NCI-H1694 treated with DMSO at 0.1 percent for 48 hours (cell line): ENCODE results near the gene MLX.
"Not testable (repeated sequence)": the region's sequence is repeated elsewhere in the genome, so short reads cannot be mapped to it uniquely, and the experiment has no call there.

Experiments used
- DNase-seq: peaks from one replicate; lab custom pipeline; 2025; lab: John Stamatoyannopoulos, UW

MLX gene

GRCh38 chr17:42536372-42537155, 30.3 kb upstream of the MLX start:
- DNase-seq: peak; percentile 67

- no peak for DNase-seq
Measured at GRCh38 chr17:42537156-42537805, 29.6 kb upstream of the MLX start.

GRCh38 chr17:42537826-42538451, 29.0 kb upstream of the MLX start:
- DNase-seq: no peak

GRCh38 chr17:42538482-42538881, 28.4 kb upstream of the MLX start:
- no peak for DNase-seq

- DNase-seq: not testable (repeated sequence)
Measured at GRCh38 chr17:42540558-42540957, 26.3 kb upstream of the MLX start.

- no peak for DNase-seq
Measured at GRCh38 chr17:42541041-42541833, 25.7 kb upstream of the MLX start.

GRCh38 chr17:42543190-42544079, 23.5 kb upstream of the MLX start:
- DNase-seq: no peak

GRCh38 chr17:42544874-42545283, 22.0 kb upstream of the MLX start:
- no peak for DNase-seq

- not testable (repeated sequence) for DNase-seq
Measured at GRCh38 chr17:42545755-42546505, 21.0 kb upstream of the MLX start.

GRCh38 chr17:42547001-42547461, 19.9 kb upstream of the MLX start:
- DNase-seq: no peak

GRCh38 chr17:42547698-42548069, 19.2 kb upstream of the MLX start:
- no peak for DNase-seq

- DNase-seq: no peak
Measured at GRCh38 chr17:42548070-42548837, 18.6 kb upstream of the MLX start.

GRCh38 chr17:42548993-42549755, 17.7 kb upstream of the MLX start:
- no peak for DNase-seq

- DNase-seq: not testable (repeated sequence)
Measured at GRCh38 chr17:42552736-42553135, 14.2 kb upstream of the MLX start, which contains the start of gene HSD17B1. HSD17B1 (plus strand) TSS chr17:42552923; CDS start chr17:42552934, 11 bp downstream.

GRCh38 chr17:42553161-42553818, 13.6 kb upstream of the MLX start:
- no peak for DNase-seq

- DNase-seq: no peak
Measured at GRCh38 chr17:42553866-42554249, 13.0 kb upstream of the MLX start.

GRCh38 chr17:42554250-42555121, 12.4 kb upstream of the MLX start:
- peak; percentile 79 for DNase-seq
